ENCODE measurements around the gene KCNE3.

The KCNE3 gene

GRCh38 chr11:74466916-74467885, at the start of gene KCNE3:
KCNE3 (minus strand) TSS chr11:74467549; CDS start chr11:74457563, 9,986 bp downstream.
- peak; percentile 60 for DNase-seq (ENCODE audit: low spot score)

DNA sequence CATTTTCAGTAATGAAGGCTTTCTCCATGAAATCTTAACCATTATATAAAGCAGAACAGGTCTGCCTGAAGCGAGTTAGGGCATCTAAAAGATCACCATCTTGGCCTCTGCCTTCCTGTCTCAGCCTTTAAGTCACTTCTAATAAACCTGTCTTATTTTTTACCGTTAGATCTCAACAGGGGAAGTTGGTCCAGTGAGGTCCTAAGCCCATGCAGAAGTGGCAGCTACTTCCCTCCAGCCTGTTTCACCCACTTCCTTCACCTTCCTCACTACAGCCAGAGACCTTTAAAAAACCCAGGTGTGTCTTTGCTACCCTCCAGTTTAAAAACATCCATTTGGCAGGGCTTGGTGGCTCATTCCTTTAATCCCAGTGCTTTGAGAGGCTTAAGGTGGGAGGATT, 40.2 kb upstream of the KCNE3 start:
- DNase-seq (ENCODE audit: low spot score), result no peak

GRCh38 chr11:74506823-74507222, 39.5 kb upstream of the KCNE3 start:
- no peak for DNase-seq (ENCODE audit: low spot score)

- DNase-seq (ENCODE audit: low spot score), result no peak
These were observed 38.6 kb upstream of the KCNE3 start for GRCh38 chr11:74505911-74506310.

DNA sequence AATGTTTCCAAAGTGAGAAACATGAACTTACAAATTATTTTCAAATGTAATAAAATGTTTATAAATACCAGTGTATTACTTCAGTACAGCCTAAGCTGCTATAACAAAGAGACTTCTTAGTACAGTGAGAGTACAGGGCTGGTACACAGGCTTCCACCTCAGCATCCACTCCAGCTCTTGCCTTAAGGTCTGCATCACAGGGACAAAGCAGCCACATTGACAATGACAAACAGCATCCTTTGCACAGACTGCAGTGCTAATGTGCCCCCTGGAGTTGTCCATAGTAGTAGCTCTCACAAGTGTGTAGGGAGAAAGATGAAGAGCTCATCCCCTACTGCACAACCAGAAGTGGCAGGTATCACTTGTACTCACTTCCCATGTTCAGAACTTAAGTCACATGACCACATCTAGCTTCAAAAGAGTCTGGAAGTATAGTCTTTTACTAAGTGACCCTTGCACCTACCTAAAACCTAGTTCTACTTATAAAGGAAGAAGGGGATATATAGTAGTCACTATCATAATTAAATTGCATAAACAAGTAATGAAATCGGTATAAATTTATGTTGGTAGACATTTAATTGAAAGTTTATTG, 36.8 kb upstream of the KCNE3 start:
- no peak for DNase-seq (ENCODE audit: low spot score)

DNA sequence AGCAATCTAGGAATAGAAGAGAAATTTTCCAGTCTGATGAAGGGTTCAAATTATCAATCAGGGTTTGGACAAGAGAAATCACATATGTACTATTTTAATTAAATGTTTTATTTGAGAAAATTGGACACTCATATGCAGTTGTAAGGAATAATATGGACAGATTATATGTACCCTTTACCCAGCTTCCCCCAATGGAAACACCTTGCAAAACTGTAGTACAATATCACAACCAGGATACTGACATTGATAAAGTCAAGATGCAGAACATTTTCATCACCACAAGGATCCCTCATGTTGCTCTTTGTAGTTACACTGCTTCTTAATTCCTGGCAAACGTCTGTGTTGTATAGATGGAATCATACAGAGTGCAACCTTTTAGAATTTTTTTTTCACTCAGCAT, 27.6 kb upstream of the KCNE3 start:
- DNase-seq (ENCODE audit: low spot score), result no peak

DNA sequence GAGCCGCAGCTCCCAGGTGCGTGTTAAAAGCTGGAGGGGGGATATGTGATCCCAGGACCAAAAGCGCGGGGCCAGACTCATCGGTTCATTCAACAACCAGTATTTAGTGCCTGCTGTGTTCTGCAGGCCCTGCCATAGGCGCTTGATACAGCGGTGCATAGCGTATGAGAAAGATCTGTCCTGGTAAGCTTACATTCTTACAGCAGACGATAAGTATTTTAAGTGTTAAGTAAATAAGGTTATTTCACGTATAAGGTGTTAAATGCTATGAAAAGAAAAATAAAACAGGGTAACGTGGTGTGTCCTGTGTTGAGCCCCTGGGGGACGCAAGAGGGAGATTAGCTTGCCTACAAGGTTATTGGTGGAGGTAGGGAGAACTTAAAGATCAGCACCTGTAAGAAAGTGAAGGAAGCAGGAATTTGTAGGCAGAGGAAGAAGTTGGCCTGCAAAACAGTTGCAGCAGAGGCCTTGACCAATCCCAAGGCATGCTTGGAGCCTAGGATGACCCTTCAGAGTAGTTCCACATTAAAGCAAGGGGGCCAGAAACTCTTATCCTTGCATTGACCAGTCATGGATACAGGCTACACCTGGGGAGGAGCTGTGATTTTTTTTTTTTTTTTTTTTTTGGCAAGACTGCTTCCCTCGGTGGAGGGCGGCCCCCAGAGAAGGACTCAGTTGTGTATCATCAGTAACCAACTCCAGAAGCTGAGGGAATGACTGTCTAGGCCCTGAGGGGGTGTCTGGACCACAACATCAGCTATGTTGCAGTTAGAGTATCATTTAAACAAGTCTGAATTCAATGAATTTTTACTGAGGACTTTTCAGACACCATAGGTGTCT, 26.7 kb upstream of the KCNE3 start:
- no peak for DNase-seq (ENCODE audit: low spot score)

- peak; percentile 96 for DNase-seq (ENCODE audit: low spot score)
These were observed 25.8 kb upstream of the KCNE3 start, which contains the start of gene LIPT2 for GRCh38 chr11:74492974-74493790. LIPT2 (minus strand) TSS chr11:74493724; CDS start chr11:74493703, 21 bp downstream.

- DNase-seq (ENCODE audit: low spot score), result no peak
These were observed 24.7 kb upstream of the KCNE3 start for GRCh38 chr11:74492084-74492483.

- DNase-seq (ENCODE audit: low spot score), result no peak
These were observed 23.6 kb upstream of the KCNE3 start for GRCh38 chr11:74490941-74491340.

- no peak for DNase-seq (ENCODE audit: low spot score)
These were observed 20.5 kb upstream of the KCNE3 start for GRCh38 chr11:74487875-74488274.

DNA sequence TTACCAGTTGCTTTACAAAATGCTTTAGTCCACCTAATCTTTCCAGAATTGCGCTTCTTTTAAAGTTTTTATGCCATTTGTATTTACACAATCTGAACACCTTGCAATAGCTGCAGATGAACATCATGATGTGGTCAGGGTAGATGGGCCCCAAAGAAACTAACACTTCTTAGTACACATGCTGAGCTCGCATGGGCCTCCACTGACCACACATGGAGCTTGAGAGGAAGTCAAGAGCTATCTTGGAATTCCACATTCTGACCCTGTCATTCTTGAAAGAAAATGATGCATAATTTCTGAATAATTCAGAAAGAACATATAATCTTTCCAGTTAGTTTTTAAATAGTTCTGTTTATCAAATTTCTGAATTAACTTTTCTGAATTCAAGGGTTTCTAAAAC, 18.5 kb upstream of the KCNE3 start:
- DNase-seq (ENCODE audit: low spot score), result no peak

GRCh38 chr11:74480688-74481417, 13.5 kb upstream of the KCNE3 start:
- no peak for DNase-seq (ENCODE audit: low spot score)

- DNase-seq (ENCODE audit: low spot score), result no peak
These were observed 12.4 kb upstream of the KCNE3 start for GRCh38 chr11:74479732-74480123.

GRCh38 chr11:74478877-74479731, 11.8 kb upstream of the KCNE3 start:
- DNase-seq (ENCODE audit: low spot score), result no peak

DNA sequence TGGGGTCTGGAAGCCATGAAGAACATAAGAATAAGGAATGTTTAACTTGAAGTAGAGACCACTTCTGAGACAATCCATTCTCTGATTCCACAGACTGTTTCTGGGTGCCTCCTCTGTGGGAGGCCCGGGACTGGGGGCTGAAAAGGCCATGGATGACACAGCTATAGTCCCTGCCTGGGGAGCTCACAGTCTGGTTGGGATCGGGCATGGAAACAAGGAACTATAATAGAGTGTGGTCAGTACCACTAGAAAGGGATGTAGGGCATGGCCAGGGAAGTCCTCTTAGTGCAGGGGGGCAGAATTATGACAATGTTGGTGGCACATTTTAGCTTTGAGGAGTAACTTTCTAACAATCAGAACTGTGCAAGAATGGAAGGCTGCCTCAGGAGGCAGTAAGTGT, 9.2 kb upstream of the KCNE3 start:
- no peak for DNase-seq (ENCODE audit: low spot score)

- DNase-seq (ENCODE audit: low spot score), result no peak
These were observed 7.0 kb upstream of the KCNE3 start for GRCh38 chr11:74474316-74474715.

GRCh38 chr11:74473382-74474173, 6.2 kb upstream of the KCNE3 start:
- peak; percentile 31 for DNase-seq (ENCODE audit: low spot score)
